PC-9 (cell line): Measurements from ENCODE around the gene CPAMD8. TPM values are rescaled to one million over a fixed set of nuclear protein-coding genes. Genes with fewer than 3 reads are reported as not detected.

ENCODE experiments used
- BruUV-seq: library from RNA; stranded (reverse); fragments of 400-500 nt; replicated peaks from 2 replicates; lab custom pipeline; 2021; lab: Mats Ljungman, UMichigan
- CTCF ChIA-PET: fragments of 300-600 bp; sonication (Branson Sonifier 250); formaldehyde crosslinking; loops from one replicate; lab custom pipeline; 2022; ENCODE audit warnings: antibody characterized with exemption; lab: Charles Lee
- POLR2A ChIA-PET: fragments of 300-600 bp; sonication (Branson Sonifier 250); formaldehyde crosslinking; loops from one replicate; lab custom pipeline; 2022; ENCODE audit warnings: antibody characterized with exemption; ENCODE audit not compliant: unreplicated experiment; lab: Charles Lee
- DNase-seq, 2 experiments: peaks; one replicate each; pipeline versions ENCODE4 v3.0.0 to v3.0.0-alpha.2; 2015 to 2022; ENCODE audit warnings: mixed read lengths in 1 of 2
- H2AFZ ChIP-seq: fragments of 200-600 bp; sonication (generic); 2 replicates; pipeline ENCODE4 v1.8.1; 2017; ENCODE audit warnings: antibody characterized with exemption
- H3F3A ChIP-seq: fragments of 200-600 bp; sonication (generic); 2 replicates; pipeline ENCODE4 v1.8.1; 2017; ENCODE audit warnings: antibody characterized with exemption, mild to moderate bottlenecking, low read depth; ENCODE audit not compliant: insufficient read depth
- H3K27ac ChIP-seq: fragments of 200-600 bp; sonication (generic); 2 replicates; pipeline ENCODE4 v1.6.1; 2016; ENCODE audit warnings: mixed run types
- H3K27me3 ChIP-seq: fragments of 200-600 bp; sonication (generic); 2 replicates; pipeline ENCODE4 v1.6.1; 2016; ENCODE audit warnings: low read depth, mixed run types; ENCODE audit not compliant: insufficient read depth
- H3K36me3 ChIP-seq: fragments of 200-600 bp; sonication (generic); 2 replicates; pipeline ENCODE4 v1.6.1; 2016; ENCODE audit warnings: low read depth, mixed run types
- H3K4me1 ChIP-seq: fragments of 200-600 bp; sonication (generic); replicated peaks from 2 replicates; pipeline ENCODE4 v1.6.1; 2016; ENCODE audit warnings: mixed run types; ENCODE audit not compliant: insufficient read depth
- H3K4me2 ChIP-seq: fragments of 200-600 bp; sonication (generic); 2 replicates; pipeline ENCODE4 v1.6.1; 2017; ENCODE audit warnings: mixed run types
- H3K4me3 ChIP-seq: fragments of 200-600 bp; sonication (generic); 2 replicates; pipeline ENCODE4 v1.6.1; 2016; ENCODE audit warnings: mixed run types
- H3K79me2 ChIP-seq: fragments of 200-600 bp; sonication (generic); 2 replicates; pipeline ENCODE4 v1.6.1; 2017; ENCODE audit warnings: low read depth, mixed run types
- H3K9me2 ChIP-seq: fragments of 200-600 bp; sonication (generic); 2 replicates; pipeline ENCODE4 v1.8.1; 2017; ENCODE audit warnings: mild to moderate bottlenecking; ENCODE audit not compliant: insufficient read depth
- H3K9me3 ChIP-seq: fragments of 200-600 bp; sonication (generic); 2 replicates; pipeline ENCODE4 v1.8.1; 2016; ENCODE audit warnings: low read depth; ENCODE audit not compliant: insufficient read depth
- H4K20me1 ChIP-seq: fragments of 200-600 bp; sonication (generic); 2 replicates; pipeline ENCODE4 v1.8.1; 2017; ENCODE audit not compliant: insufficient read depth
- EZH2 ChIP-seq: fragments of 200-600 bp; sonication (generic); IDR thresholded peaks from 2 replicates; pipeline ENCODE4 v1.8.0; 2017; ENCODE audit warnings: antibody characterized with exemption, low read depth
- intact Hi-C: fragments of 100-400 bp; cut with micrococcal nuclease; formaldehyde crosslinking; loops from one replicate; pipeline ENCODE4 v1.10.0; 2022; ENCODE audit not compliant: unreplicated experiment
- total RNA-seq: library from RNA; stranded (reverse); gene quantifications from 2 replicates; pipeline ENCODE4 v1.2.3, GENCODE V29; 2021
- TF ChIP-seq, protein P1 (sequence below): fragments of 200-600 bp; sonication (generic); conservative IDR thresholded peaks from 2 replicates; pipeline ENCODE4 v1.6.1; 2017; ENCODE audit warnings: mixed run types, antibody characterized with exemption, mild to moderate bottlenecking, moderate library complexity

CPAMD8 gene
- total RNA-seq, 1 experiment from 2014 or later = 25.8 TPM

DNA sequence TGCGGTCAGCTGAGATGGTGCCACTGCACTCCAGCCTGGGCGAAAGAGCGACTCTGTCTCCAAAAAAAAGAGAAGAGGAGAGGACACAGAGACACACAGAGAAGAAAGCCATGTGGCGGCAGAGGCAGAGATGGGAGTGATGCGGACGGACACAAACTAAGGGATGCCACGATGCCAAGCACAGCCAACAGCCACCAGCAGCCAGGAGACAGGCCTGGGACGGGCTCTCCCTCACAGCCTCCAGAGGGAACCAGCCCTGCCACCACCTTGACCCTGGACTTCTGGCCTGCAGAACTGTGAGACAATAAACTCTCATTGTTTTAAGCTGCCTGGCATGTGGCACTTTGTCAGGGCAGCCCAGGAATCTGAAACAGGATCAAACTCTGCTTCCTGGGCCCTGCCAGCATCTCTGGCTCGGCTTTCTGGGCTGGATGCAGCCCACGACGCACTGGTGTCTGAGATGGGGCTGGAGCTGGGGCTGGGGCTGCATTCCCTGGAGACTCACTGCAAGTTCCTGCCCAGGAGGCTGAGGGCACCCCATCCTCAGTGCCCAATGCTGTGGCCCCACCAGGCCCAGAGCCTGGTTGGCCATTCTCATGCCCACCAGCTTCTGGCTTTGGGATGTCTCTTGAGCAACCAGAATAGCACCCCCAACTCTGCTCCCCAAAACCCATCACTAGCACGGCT is 134.8 kb downstream of the CPAMD8 start:
- Histone ChIP-seq H3K9me3 (no peaks in the 10 kb centered on the region), H3F3A (peaks cover 12% of the 10 kb centered on the region; the same call in 1 of the 2 replicates), H4K20me1 (no peaks in the 10 kb centered on the region), H3K4me3 (no peak overlapping the region), H2AFZ (no peak overlapping the region), H3K9me2 (no peaks in the 10 kb centered on the region), H3K4me1 (peaks cover 4% of the 10 kb centered on the region), H3K79me2 (no peaks in the 10 kb centered on the region), H3K36me3 (no peaks in the 10 kb centered on the region), H3K27ac (no peak overlapping the region), H3K4me2 (no peak overlapping the region), H3K27me3 (no peaks in the 10 kb centered on the region)
- no peak for DNase-seq
- ChIA-PET POLR2A (no interaction called here), CTCF (no interaction called here)
- intact Hi-C loops = no loop called here
- TF ChIP-seq, protein P1, sequence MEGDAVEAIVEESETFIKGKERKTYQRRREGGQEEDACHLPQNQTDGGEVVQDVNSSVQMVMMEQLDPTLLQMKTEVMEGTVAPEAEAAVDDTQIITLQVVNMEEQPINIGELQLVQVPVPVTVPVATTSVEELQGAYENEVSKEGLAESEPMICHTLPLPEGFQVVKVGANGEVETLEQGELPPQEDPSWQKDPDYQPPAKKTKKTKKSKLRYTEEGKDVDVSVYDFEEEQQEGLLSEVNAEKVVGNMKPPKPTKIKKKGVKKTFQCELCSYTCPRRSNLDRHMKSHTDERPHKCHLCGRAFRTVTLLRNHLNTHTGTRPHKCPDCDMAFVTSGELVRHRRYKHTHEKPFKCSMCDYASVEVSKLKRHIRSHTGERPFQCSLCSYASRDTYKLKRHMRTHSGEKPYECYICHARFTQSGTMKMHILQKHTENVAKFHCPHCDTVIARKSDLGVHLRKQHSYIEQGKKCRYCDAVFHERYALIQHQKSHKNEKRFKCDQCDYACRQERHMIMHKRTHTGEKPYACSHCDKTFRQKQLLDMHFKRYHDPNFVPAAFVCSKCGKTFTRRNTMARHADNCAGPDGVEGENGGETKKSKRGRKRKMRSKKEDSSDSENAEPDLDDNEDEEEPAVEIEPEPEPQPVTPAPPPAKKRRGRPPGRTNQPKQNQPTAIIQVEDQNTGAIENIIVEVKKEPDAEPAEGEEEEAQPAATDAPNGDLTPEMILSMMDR = no peak
- TF ChIP-seq EZH2 = no peak
- BruUV-seq = no TSS peak

DNA sequence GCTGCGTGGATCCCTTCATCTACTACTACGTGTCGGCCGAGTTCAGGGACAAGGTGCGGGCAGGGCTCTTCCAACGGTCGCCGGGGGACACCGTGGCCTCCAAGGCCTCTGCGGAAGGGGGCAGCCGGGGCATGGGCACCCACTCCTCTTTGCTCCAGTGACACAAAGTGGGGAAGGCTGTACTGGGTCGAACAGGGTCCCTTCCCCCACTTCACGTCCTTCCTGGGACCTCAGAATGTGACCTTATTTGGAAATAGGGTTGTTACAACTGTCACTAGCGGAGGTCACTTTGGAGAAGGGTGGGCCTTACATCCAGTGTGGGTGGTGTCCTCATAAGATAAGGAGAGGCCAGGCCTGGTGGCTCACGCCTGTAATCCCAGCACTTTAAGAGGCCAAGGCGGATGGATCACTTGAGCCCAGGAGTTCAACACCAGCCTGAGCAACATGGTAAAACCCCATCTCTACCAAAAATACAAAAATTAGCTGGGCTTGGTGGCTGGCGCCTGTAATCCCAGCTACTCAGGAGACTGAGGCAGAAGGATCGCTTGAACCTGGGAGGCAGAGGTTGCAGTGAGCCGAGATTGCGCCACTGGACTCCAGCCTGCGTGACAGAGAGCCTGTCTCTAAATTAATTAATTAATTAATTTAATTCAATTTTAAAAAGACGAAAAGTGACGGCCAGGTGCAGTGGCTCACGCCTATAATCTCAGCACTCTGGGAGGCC is 136.0 kb downstream of the CPAMD8 start:
- intact Hi-C loops = no loop called here
- CTCF ChIA-PET = interaction anchor here (0.6 kb wide), 1 partner anchor 828 kb away, joined by 3 read pairs; no protein-coding TSS in a partner anchor
- Histone ChIP-seq H3K79me2 (no peaks in the 10 kb centered on the region), H4K20me1 (no peaks in the 10 kb centered on the region), H3K9me2 (no peaks in the 10 kb centered on the region), H3F3A (peaks cover 17% of the 10 kb centered on the region), H3K4me2 (no peak overlapping the region), H3K9me3 (no peaks in the 10 kb centered on the region), H3K27ac (no peak overlapping the region), H3K27me3 (no peaks in the 10 kb centered on the region), H3K4me3 (no peak overlapping the region), H3K36me3 (no peaks in the 10 kb centered on the region), H3K4me1 (peaks cover 11% of the 10 kb centered on the region), H2AFZ (no peak overlapping the region)
- DNase-seq = no peak
- TF ChIP-seq, protein P1 = no peak
- TF ChIP-seq EZH2 = no peak
- BruUV-seq = no TSS peak
- POLR2A ChIA-PET = no interaction called here

DNA sequence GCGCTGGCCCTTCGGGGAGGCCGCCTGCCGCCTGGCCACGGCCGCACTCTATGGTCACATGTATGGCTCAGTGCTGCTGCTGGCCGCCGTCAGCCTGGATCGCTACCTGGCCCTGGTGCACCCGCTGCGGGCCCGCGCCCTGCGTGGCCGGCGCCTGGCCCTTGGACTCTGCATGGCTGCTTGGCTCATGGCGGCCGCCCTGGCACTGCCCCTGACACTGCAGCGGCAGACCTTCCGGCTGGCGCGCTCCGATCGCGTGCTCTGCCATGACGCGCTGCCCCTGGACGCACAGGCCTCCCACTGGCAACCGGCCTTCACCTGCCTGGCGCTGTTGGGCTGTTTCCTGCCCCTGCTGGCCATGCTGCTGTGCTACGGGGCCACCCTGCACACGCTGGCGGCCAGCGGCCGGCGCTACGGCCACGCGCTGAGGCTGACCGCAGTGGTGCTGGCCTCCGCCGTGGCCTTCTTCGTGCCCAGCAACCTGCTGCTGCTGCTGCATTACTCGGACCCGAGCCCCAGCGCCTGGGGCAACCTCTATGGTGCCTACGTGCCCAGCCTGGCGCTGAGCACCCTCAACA is 136.6 kb downstream of the CPAMD8 start:
- Histone ChIP-seq H3K9me2 (no peaks in the 10 kb centered on the region), H3K9me3 (no peaks in the 10 kb centered on the region), H3F3A (peaks cover 17% of the 10 kb centered on the region), H2AFZ (no peak overlapping the region), H3K79me2 (no peaks in the 10 kb centered on the region), H3K27ac (no peak overlapping the region), H3K27me3 (no peaks in the 10 kb centered on the region), H3K36me3 (no peaks in the 10 kb centered on the region), H3K4me2 (no peak overlapping the region), H3K4me3 (no peak overlapping the region), H4K20me1 (no peaks in the 10 kb centered on the region), H3K4me1 (peaks cover 11% of the 10 kb centered on the region)
- BruUV-seq = no TSS peak
- TF ChIP-seq EZH2 = no peak
- TF ChIP-seq, protein P1 = no peak
- ChIA-PET POLR2A (no interaction called here), CTCF (no interaction called here)
- DNase-seq = no peak
- intact Hi-C loops = no loop called here
